Mesenchymal stem cell (in vitro differentiated cells and primary cell): Measurements from ENCODE around the gene ALPL.

Experiments used
- DNase-seq: peaks from one replicate; pipeline ENCODE4 v3.0.0-alpha.2; 2013
- H2AFZ ChIP-seq: one replicate; pipeline ENCODE4 v1.6.1; 2013; ENCODE audit warnings: low read depth, mild to moderate bottlenecking, control low read depth, inconsistent platforms, low read length, moderate library complexity
- H2AK5ac ChIP-seq: 2 replicates; pipeline ENCODE4 v1.6.1; 2013; ENCODE audit warnings: low read length, moderate library complexity, mild to moderate bottlenecking, inconsistent platforms; ENCODE audit not compliant: severe bottlenecking
- H2BK120ac ChIP-seq: one replicate; pipeline ENCODE4 v1.6.1; 2013; ENCODE audit warnings: low read depth, mild to moderate bottlenecking, inconsistent platforms, low read length, moderate library complexity
- H2BK12ac ChIP-seq, 2 experiments: one replicate each; pipeline ENCODE4 v1.6.1; 2013; ENCODE audit warnings: inconsistent platforms in 2 of 2, low read length in 2 of 2, mild to moderate bottlenecking in 2 of 2, moderate library complexity in 2 of 2, control low read depth in 1 of 2
- H2BK15ac ChIP-seq: one replicate; pipeline ENCODE4 v1.6.1; 2013; ENCODE audit warnings: mild to moderate bottlenecking, low read depth, inconsistent platforms; ENCODE audit not compliant: poor library complexity, severe bottlenecking
- H2BK5ac ChIP-seq: 2 replicates; pipeline ENCODE4 v1.6.1; 2013; ENCODE audit warnings: low read depth, mild to moderate bottlenecking, low read length, control low read depth, inconsistent platforms; ENCODE audit not compliant: poor library complexity, severe bottlenecking
- H3K14ac ChIP-seq, 2 experiments: one replicate each; pipeline ENCODE4 v1.6.1; 2013; ENCODE audit warnings: inconsistent platforms in 2 of 2, low read length in 2 of 2, control low read depth in 1 of 2, mild to moderate bottlenecking in 1 of 2, moderate library complexity in 1 of 2
- H3K18ac ChIP-seq, 2 experiments: one replicate each; pipeline ENCODE4 v1.6.1; 2013; ENCODE audit warnings: inconsistent platforms in 2 of 2, low read length in 2 of 2, control low read depth in 1 of 2, low read depth in 1 of 2, mild to moderate bottlenecking in 1 of 2
- H3K23ac ChIP-seq, 2 experiments: one replicate each; pipeline ENCODE4 v1.6.1; 2013; ENCODE audit warnings: inconsistent platforms in 2 of 2, low read length in 2 of 2, mild to moderate bottlenecking in 2 of 2, moderate library complexity in 2 of 2, control low read depth in 1 of 2
- H3K27ac ChIP-seq: 2 replicates; pipeline ENCODE4 v1.5.1; 2013; ENCODE audit warnings: mild to moderate bottlenecking, moderate library complexity, low read length, control low read depth, inconsistent platforms; ENCODE audit not compliant: poor library complexity, severe bottlenecking
- H3K27me3 ChIP-seq, 2 experiments: 2 replicates each; pipeline versions ENCODE4 v1.6.1 to v1.7.0; 2013; ENCODE audit warnings: low read length in 2 of 2, mild to moderate bottlenecking in 2 of 2, moderate library complexity in 2 of 2, control low read depth in 1 of 2, inconsistent platforms in 1 of 2; ENCODE audit not compliant: control insufficient read depth in 1 of 2, insufficient read depth in 1 of 2
- H3K36me3 ChIP-seq, 2 experiments: 2 replicates each; pipeline versions ENCODE4 v1.6.1 to v1.7.0; 2013; ENCODE audit warnings: low read length in 2 of 2, control low read depth in 1 of 2, inconsistent platforms in 1 of 2, low read depth in 1 of 2, mild to moderate bottlenecking in 1 of 2; ENCODE audit not compliant: insufficient read depth in 2 of 2, control insufficient read depth in 1 of 2
- H3K4ac ChIP-seq, 2 experiments: one replicate each; pipeline ENCODE4 v1.6.1; 2013; ENCODE audit warnings: inconsistent platforms in 2 of 2, low read length in 2 of 2, mild to moderate bottlenecking in 2 of 2, moderate library complexity in 2 of 2, control low read depth in 1 of 2, low read depth in 1 of 2
- H3K4me1 ChIP-seq: 2 replicates; pipeline ENCODE4 v1.6.1; 2013; ENCODE audit warnings: low read depth, low read length, control low read depth; ENCODE audit not compliant: control insufficient read depth, insufficient read depth
- H3K4me2 ChIP-seq: 2 replicates; pipeline ENCODE4 v1.6.1; 2013; ENCODE audit warnings: low read length, mild to moderate bottlenecking, inconsistent platforms; ENCODE audit not compliant: poor library complexity, severe bottlenecking
- H3K4me3 ChIP-seq, 2 experiments: 2 replicates each; pipeline versions ENCODE4 v1.5.1 to v1.7.0; 2013; ENCODE audit warnings: low read length in 2 of 2, mild to moderate bottlenecking in 2 of 2, control low read depth in 1 of 2, low read depth in 1 of 2; ENCODE audit not compliant: insufficient read depth in 1 of 2
- H3K79me1 ChIP-seq: replicated peaks from 2 replicates; pipeline ENCODE4 v1.6.1; 2013; ENCODE audit warnings: mild to moderate bottlenecking, control low read depth, low read length, inconsistent platforms; ENCODE audit not compliant: poor library complexity, severe bottlenecking
- H3K9ac ChIP-seq: 2 replicates; pipeline ENCODE4 v1.7.0; 2013; ENCODE audit warnings: mild to moderate bottlenecking, low read length, moderate library complexity
- H3K9me3 ChIP-seq: 2 replicates; pipeline ENCODE4 v1.7.0; 2013; ENCODE audit warnings: mild to moderate bottlenecking, low read length; ENCODE audit not compliant: control insufficient read depth
- H4K8ac ChIP-seq: one replicate; pipeline ENCODE4 v1.6.1; 2013; ENCODE audit warnings: inconsistent platforms, mild to moderate bottlenecking, low read length, moderate library complexity
- H4K91ac ChIP-seq: one replicate; pipeline ENCODE4 v1.6.1; 2013; ENCODE audit warnings: mild to moderate bottlenecking, low read length, inconsistent platforms
- WGBS: methylation state at CpG from one replicate; pipeline ENCODE4 v1.1.7; 2013; ENCODE audit warnings: mixed read lengths; 5-methylcytosine and 5-hydroxymethylcytosine counted together

The ALPL gene

DNA sequence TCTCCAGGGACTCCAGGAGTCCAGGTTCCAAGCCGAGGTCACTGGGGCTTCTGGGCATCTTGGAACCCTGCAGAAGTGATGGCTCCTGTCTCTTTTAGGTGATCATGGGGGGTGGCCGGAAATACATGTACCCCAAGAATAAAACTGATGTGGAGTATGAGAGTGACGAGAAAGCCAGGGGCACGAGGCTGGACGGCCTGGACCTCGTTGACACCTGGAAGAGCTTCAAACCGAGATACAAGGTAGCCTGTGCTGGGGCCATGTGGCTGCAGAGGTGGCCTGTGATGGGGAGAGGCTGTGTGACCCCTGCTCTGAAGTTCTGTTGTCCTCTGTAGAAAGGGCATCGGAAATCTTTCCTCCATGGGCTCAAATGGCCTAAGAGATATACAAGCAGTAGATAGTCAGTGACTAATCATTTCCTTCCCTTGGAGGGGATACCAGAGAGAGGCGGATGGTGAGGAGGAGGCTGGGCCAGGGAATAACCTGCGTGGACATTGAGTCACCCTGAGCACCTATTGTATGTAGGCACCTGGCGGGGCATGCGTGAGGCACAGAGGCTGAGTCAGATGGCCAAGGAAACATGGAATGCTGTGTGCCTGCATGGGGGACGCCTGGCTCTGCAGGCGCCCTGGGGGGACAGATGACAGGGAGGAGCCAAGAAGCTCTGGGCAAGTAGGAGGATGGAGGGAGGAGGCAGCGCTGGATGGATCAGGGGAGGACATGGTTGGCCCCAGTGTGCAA is 59.0 kb downstream of the ALPL start:
- Histone ChIP-seq H2BK15ac (no peak overlapping the region), H2AFZ (no peak overlapping the region), H3K4ac (peak overlapping the region; percentile 17 to 53), H2BK120ac (no peak overlapping the region), H3K79me1 (no peaks in the 10 kb centered on the region), H3K9ac (peak overlapping the region; percentile 24), H3K4me1 (peaks cover 59% of the 10 kb centered on the region), H4K91ac (peak overlapping the region; percentile 29), H3K4me3 (peak overlapping the region in 1 of 2 experiments; percentile 10), H3K14ac (peak overlapping the region in 1 of 2 experiments; percentile 68), H2AK5ac (peak overlapping the region; percentile 13), H4K8ac (peak overlapping the region; percentile 27), H3K27me3 (no peaks in the 10 kb centered on the region), H3K36me3 (peaks cover 0 to 10% of the 10 kb centered on the region in 2 experiments), H3K9me3 (no peaks in the 10 kb centered on the region), H2BK5ac (peak overlapping the region; percentile 74), H2BK12ac (peak overlapping the region; percentile 75 to 90), H3K4me2 (no peak overlapping the region), H3K27ac (peak overlapping the region; percentile 84), H3K23ac (no peak overlapping the region), H3K18ac (peak overlapping the region; percentile 38 to 85)
- DNase-seq = peak; percentile 64
- WGBS = 72% methylated on average over 15 of the region's 15 CpGs

DNA sequence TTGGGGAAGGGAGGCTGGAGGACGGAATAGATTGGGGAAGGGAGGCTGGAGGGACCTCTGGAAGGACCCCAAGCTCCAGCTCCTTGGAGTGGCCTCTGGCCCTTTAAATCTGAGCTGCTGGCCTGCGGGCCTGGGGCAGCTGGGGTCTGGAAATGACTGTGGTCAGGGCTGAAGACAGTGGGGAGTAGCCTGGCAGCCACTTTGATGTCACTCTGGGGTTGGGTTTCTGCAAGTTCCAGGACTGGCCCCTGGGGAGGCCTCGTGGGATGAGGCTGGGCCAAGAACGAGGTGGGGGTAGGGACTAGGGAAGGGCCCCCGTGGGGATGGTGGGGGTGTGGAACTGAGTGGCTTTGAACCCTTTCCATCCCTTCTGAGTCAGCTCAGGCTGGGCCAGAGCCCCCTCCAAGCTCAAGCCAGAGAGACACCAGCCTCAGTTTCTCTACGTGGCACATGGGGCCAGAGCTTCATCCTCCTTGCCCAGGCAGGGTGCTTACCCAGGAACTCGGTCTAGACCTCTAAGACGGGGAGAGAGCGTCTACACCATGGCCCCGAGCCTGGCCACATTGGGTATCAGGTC is 59.7 kb downstream of the ALPL start:
- peaks cover 59% of the 10 kb centered on the region for H3K4me1 ChIP-seq
- no peaks in the 10 kb centered on the region for H3K79me1 ChIP-seq
- 67% methylated on average over 10 of the region's 10 CpGs for WGBS
- no peak overlapping the region for H4K91ac ChIP-seq
- H2BK120ac ChIP-seq = no peak overlapping the region
- no peak for DNase-seq
- H3K18ac ChIP-seq = peak overlapping the region in 1 of 2 experiments; percentile 85
- no peaks in the 10 kb centered on the region for H3K9me3 ChIP-seq
- no peak overlapping the region for H3K27ac ChIP-seq
- peak overlapping the region; percentile 13 for H2AK5ac ChIP-seq
- no peak overlapping the region for H3K23ac ChIP-seq
- H3K4me3 ChIP-seq = no peak overlapping the region
- no peak overlapping the region for H2AFZ ChIP-seq
- H3K4me2 ChIP-seq = no peak overlapping the region
- H2BK5ac ChIP-seq = no peak overlapping the region
- H3K9ac ChIP-seq = peak overlapping the region; percentile 24
- no peak overlapping the region for H4K8ac ChIP-seq
- H3K4ac ChIP-seq = no peak overlapping the region
- H3K36me3 ChIP-seq = peaks cover 0 to 9% of the 10 kb centered on the region in 2 experiments
- H3K14ac ChIP-seq = peak overlapping the region in 1 of 2 experiments; percentile 68
- no peaks in the 10 kb centered on the region for H3K27me3 ChIP-seq
- no peak overlapping the region for H2BK15ac ChIP-seq
- H2BK12ac ChIP-seq = peak overlapping the region in 1 of 2 experiments; percentile 75

DNA sequence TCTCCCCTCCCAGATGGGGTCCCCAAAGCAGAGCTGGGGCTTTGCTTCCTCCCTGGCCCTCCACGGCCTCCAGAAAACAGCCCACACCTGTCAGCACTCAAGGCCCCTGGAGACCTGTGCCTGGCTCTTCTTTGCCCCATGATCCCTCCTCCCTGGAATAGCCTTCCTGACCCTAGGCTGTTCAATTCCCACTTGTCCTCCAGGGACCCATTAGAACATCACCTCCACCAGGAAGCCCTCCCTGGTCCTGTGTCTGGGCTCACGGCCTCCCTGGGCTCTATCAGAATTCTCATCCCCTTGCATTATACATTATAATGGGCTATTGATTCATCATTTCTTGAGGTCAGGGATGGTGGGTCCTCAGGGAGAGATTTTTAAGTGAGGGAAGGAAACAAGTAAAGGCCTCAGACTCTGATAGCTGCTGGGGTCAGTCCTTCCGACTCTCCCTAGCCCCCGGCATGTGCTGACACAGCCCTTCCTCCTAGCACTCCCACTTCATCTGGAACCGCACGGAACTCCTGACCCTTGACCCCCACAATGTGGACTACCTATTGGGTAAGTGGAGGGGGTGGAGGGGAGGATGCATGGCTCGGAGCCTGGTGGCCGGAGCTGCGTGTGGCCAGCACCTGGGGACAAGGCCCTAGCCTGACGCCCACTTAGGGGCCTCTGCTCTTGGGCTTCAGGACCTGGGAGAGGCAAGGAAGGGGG is 60.8 kb downstream of the ALPL start:
- peak overlapping the region; percentile 86 for H2AK5ac ChIP-seq
- H4K91ac ChIP-seq = no peak overlapping the region
- H3K9me3 ChIP-seq = no peaks in the 10 kb centered on the region
- H2BK120ac ChIP-seq = no peak overlapping the region
- DNase-seq = no peak
- H4K8ac ChIP-seq = no peak overlapping the region
- no peak overlapping the region for H3K23ac ChIP-seq
- peaks cover 0 to 3% of the 10 kb centered on the region in 2 experiments for H3K36me3 ChIP-seq
- no peak overlapping the region for H3K18ac ChIP-seq
- no peaks in the 10 kb centered on the region for H3K27me3 ChIP-seq
- no peak overlapping the region for H2AFZ ChIP-seq
- H3K4me2 ChIP-seq = no peak overlapping the region
- peak overlapping the region in 1 of 2 experiments; percentile 60 for H2BK12ac ChIP-seq
- peak overlapping the region; percentile 12 for H2BK15ac ChIP-seq
- H3K4ac ChIP-seq = no peak overlapping the region
- no peak overlapping the region for H3K27ac ChIP-seq
- no peak overlapping the region for H3K4me3 ChIP-seq
- 69% methylated on average over 5 of the region's 10 CpGs for WGBS
- H2BK5ac ChIP-seq = no peak overlapping the region
- no peak overlapping the region for H3K9ac ChIP-seq
- H3K14ac ChIP-seq = peak overlapping the region in 1 of 2 experiments; percentile 79
- H3K79me1 ChIP-seq = no peaks in the 10 kb centered on the region
- H3K4me1 ChIP-seq = peaks cover 56% of the 10 kb centered on the region

DNA sequence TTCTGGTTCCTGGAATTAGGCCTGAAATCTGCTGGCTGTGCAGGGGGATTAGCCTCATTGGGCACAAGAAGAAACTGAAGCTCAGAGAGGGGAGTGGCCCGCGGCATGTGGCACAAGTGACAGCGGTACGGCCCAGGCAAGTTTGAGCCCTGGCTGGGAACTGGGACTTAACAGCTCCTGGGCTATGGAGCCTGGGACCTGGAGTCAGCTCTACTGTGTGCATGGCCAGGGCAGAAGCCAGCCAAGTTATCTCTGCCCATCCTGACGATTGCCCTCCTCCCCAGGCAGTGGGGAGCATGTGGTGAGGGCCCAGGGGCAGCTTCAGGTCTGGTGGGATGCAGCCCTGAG is 61.3 kb downstream of the ALPL start:
- WGBS = 98% methylated on average over 5 of the region's 5 CpGs
- H3K9me3 ChIP-seq = no peaks in the 10 kb centered on the region

More for the DNA sequence above, 61.3 kb downstream of the ALPL start:
- H2BK12ac ChIP-seq = no peak overlapping the region
- H4K8ac ChIP-seq = no peak overlapping the region
- no peak overlapping the region for H3K4me3 ChIP-seq
- H3K18ac ChIP-seq = no peak overlapping the region
- H3K27ac ChIP-seq = no peak overlapping the region
- H3K4me1 ChIP-seq = peaks cover 54% of the 10 kb centered on the region
- no peak overlapping the region for H2AFZ ChIP-seq
- H2AK5ac ChIP-seq = no peak overlapping the region
- H3K36me3 ChIP-seq = peaks cover 0 to 3% of the 10 kb centered on the region in 2 experiments
- H4K91ac ChIP-seq = no peak overlapping the region
- H3K14ac ChIP-seq = no peak overlapping the region
- DNase-seq = no peak
- H3K27me3 ChIP-seq = no peaks in the 10 kb centered on the region
- no peak overlapping the region for H3K4me2 ChIP-seq
- no peaks in the 10 kb centered on the region for H3K79me1 ChIP-seq
- H2BK120ac ChIP-seq = no peak overlapping the region
- no peak overlapping the region for H3K23ac ChIP-seq
- H3K9ac ChIP-seq = no peak overlapping the region
- no peak overlapping the region for H2BK5ac ChIP-seq
- H3K4ac ChIP-seq = no peak overlapping the region
- H2BK15ac ChIP-seq = peak overlapping the region; percentile 12
